Peyer's patch (tissue), 4 donors: ENCODE results near the gene OPRPN.

Experiments
- CTCF ChIP-seq, 6 experiments: fragments of 450-650 bp in 4 of 6; fragments of 200-600 bp in 2 of 6; sonication (generic) in 1 of 6; IDR thresholded peaks; one replicate each; pipeline ENCODE4 v1.5.1; 2017 to 2019; ENCODE audit warnings: antibody characterized with exemption in 6 of 6, mild to moderate bottlenecking in 3 of 6, moderate library complexity in 1 of 6
- POLR2A ChIP-seq, 2 donors: fragments of 450-650 bp; IDR thresholded peaks; one replicate each; pipeline ENCODE4 v1.5.1; 2017; ENCODE audit warnings: antibody characterized with exemption in 2 of 2, mild to moderate bottlenecking in 2 of 2, moderate library complexity in 2 of 2

GRCh38 chr4:70437197-70437596 is 39.5 kb downstream of the OPRPN start:
- TF ChIP-seq CTCF (IDR thresholded peaks at IDR 0.05) = no peak
- no peak for TF ChIP-seq POLR2A (IDR thresholded peaks at IDR 0.05)
